GM23248 (cell line): ENCODE data around the gene LLGL1. TPM values are rescaled to one million over a fixed set of nuclear protein-coding genes. Genes with fewer than 3 reads are reported as not detected.
A peak's percentile ranks its signal among the peaks of the same experiment; 100 is the strongest.

Experiments
- DNase-seq: peaks from one replicate; pipeline ENCODE4 v3.0.0-alpha.2; 2015
- H2AFZ ChIP-seq: fragments of 200-600 bp; sonication (generic); 2 replicates; pipeline ENCODE4 v1.6.1; 2016; ENCODE audit warnings: antibody characterized with exemption
- H3F3A ChIP-seq: fragments of 200-600 bp; sonication (generic); 2 replicates; pipeline ENCODE4 v1.6.1; 2016; ENCODE audit warnings: mild to moderate bottlenecking, antibody characterized with exemption, mixed run types; ENCODE audit not compliant: insufficient read depth
- H3K27ac ChIP-seq: fragments of 200-600 bp; sonication (generic); 2 replicates; pipeline ENCODE4 v1.5.1; 2016; ENCODE audit warnings: mild to moderate bottlenecking
- H3K27me3 ChIP-seq: fragments of 200-600 bp; sonication (generic); replicated peaks from 2 replicates; pipeline ENCODE4 v1.6.1; 2016; ENCODE audit warnings: mild to moderate bottlenecking; ENCODE audit not compliant: insufficient read depth
- H3K36me3 ChIP-seq: fragments of 200-600 bp; sonication (generic); 2 replicates; pipeline ENCODE4 v1.6.1; 2016; ENCODE audit warnings: low read depth, mild to moderate bottlenecking
- H3K4me1 ChIP-seq: fragments of 200-600 bp; sonication (generic); 2 replicates; pipeline ENCODE4 v1.6.1; 2016; ENCODE audit warnings: mild to moderate bottlenecking; ENCODE audit not compliant: insufficient read depth
- H3K4me2 ChIP-seq: fragments of 200-600 bp; sonication (generic); one replicate; pipeline ENCODE4 v1.6.1; 2016; ENCODE audit warnings: mild to moderate bottlenecking; ENCODE audit not compliant: unreplicated experiment
- H3K4me3 ChIP-seq: fragments of 200-600 bp; sonication (generic); 2 replicates; pipeline ENCODE4 v1.5.1; 2016; ENCODE audit warnings: mild to moderate bottlenecking
- H3K79me2 ChIP-seq: fragments of 200-600 bp; sonication (generic); 2 replicates; pipeline ENCODE4 v1.6.1; 2016; ENCODE audit warnings: mild to moderate bottlenecking; ENCODE audit not compliant: insufficient read depth
- H3K9ac ChIP-seq: fragments of 200-600 bp; sonication (generic); 2 replicates; pipeline ENCODE4 v1.6.1; 2016; ENCODE audit warnings: mild to moderate bottlenecking
- H3K9me2 ChIP-seq: fragments of 200-600 bp; sonication (generic); 2 replicates; pipeline ENCODE4 v1.6.1; 2016; ENCODE audit warnings: mixed run types, mild to moderate bottlenecking, moderate library complexity; ENCODE audit not compliant: insufficient read depth
- H3K9me3 ChIP-seq: fragments of 200-600 bp; sonication (generic); one replicate; pipeline ENCODE4 v1.6.1; 2017; ENCODE audit warnings: low read depth
- H4K20me1 ChIP-seq: fragments of 200-600 bp; sonication (generic); 2 replicates; pipeline ENCODE4 v1.6.0; 2016; ENCODE audit not compliant: insufficient read depth
- EZH2 ChIP-seq: fragments of 200-600 bp; sonication (generic); IDR thresholded peaks from 2 replicates; pipeline ENCODE4 v1.6.1; 2018; ENCODE audit warnings: antibody characterized with exemption, mild to moderate bottlenecking; ENCODE audit not compliant: insufficient read depth, poor library complexity, severe bottlenecking
- EZH2phosphoT487 ChIP-seq: fragments of 200-600 bp; sonication (generic); IDR thresholded peaks from 2 replicates; pipeline ENCODE4 v1.6.1; 2018; ENCODE audit warnings: antibody characterized with exemption, moderate library complexity, mild to moderate bottlenecking, low read depth; ENCODE audit not compliant: insufficient read depth
- WGBS, 2 experiments: methylation state at CpG; one replicate each; pipeline ENCODE4 v1.1.6; 2015 to 2017; ENCODE audit warnings: low lambda C conversion rate in 2 of 2, low coverage in 1 of 2; ENCODE audit errors: missing lambda C conversion rate in 2 of 2; 5-methylcytosine and 5-hydroxymethylcytosine counted together
- in situ Hi-C: fragments of 300-500 bp; cut with MboI; formaldehyde crosslinking; loops from 2 replicates; pipeline ENCODE4 v1.15.0; 2020
- polyA plus RNA-seq: library from polyadenylated mRNA; unstranded; fragments of >200 nt; fragmentation: Nextera tagmentation; extraction: Ambion mirVana; gene quantifications from 2 replicates; pipeline ENCODE4 v1.2.1, GENCODE V29; 2016
- total RNA-seq: library from RNA; depleted of rRNA; stranded (reverse); fragments of >200 nt; shearing (Covaris generic); gene quantifications from 2 replicates; pipeline ENCODE4 v1.2.3, GENCODE V29; 2014

LLGL1 gene
- total and polyA plus RNA-seq, 2 experiments from 2014 or later, result 3.5 to 40.3 TPM

GRCh38 chr17:18185832-18186626 is 39.4 kb upstream of the LLGL1 start:
- H4K20me1 ChIP-seq, result peaks cover 16% of the 10 kb centered on the region
- no peak for TF ChIP-seq EZH2phosphoT487
- no peak for TF ChIP-seq EZH2
- H2AFZ ChIP-seq, result no peak overlapping the region
- H3K4me3 ChIP-seq, result peak overlapping the region; percentile 94
- peaks cover 73% of the 10 kb centered on the region for H3K79me2 ChIP-seq
- peak; percentile 76 for DNase-seq
- peak overlapping the region; percentile 98 for H3K4me2 ChIP-seq
- in situ Hi-C loops, result no loop called here
- H3K9me3 ChIP-seq, result no peaks in the 10 kb centered on the region
- H3K9ac ChIP-seq, result peak overlapping the region; percentile 96
- H3K27me3 ChIP-seq, result no peaks in the 10 kb centered on the region
- peaks cover 56% of the 10 kb centered on the region for H3K4me1 ChIP-seq
- peaks cover 9% of the 10 kb centered on the region; the same call in 1 of the 2 replicates for H3K36me3 ChIP-seq
- WGBS, 2 experiments, result 10 to 15% methylated on average over 10 of the region's 10 CpGs
- peaks cover 69% of the 10 kb centered on the region for H3F3A ChIP-seq
- no peaks in the 10 kb centered on the region for H3K9me2 ChIP-seq
- H3K27ac ChIP-seq, result peak overlapping the region; percentile 97

- H3K27me3 ChIP-seq, result no peaks in the 10 kb centered on the region
- H3K4me1 ChIP-seq, result peaks cover 56% of the 10 kb centered on the region
- H3K36me3 ChIP-seq, result peaks cover 9% of the 10 kb centered on the region; the same call in 1 of the 2 replicates
- DNase-seq, result peak; percentile 80
- H3K4me3 ChIP-seq, result peak overlapping the region; percentile 94
- in situ Hi-C loops, result no loop called here
- peaks cover 67% of the 10 kb centered on the region for H3F3A ChIP-seq
- H3K9me2 ChIP-seq, result no peaks in the 10 kb centered on the region
- H3K79me2 ChIP-seq, result peaks cover 79% of the 10 kb centered on the region
- no peak overlapping the region for H2AFZ ChIP-seq
- 0% methylated on average over 1 of the region's 1 CpG for WGBS, 2 experiments
- H4K20me1 ChIP-seq, result peaks cover 16% of the 10 kb centered on the region
- H3K9ac ChIP-seq, result peak overlapping the region; percentile 96
- peak overlapping the region; percentile 98 for H3K4me2 ChIP-seq
- no peak for TF ChIP-seq EZH2
- TF ChIP-seq EZH2phosphoT487, result no peak
- H3K27ac ChIP-seq, result peak overlapping the region; percentile 97
- H3K9me3 ChIP-seq, result no peaks in the 10 kb centered on the region
These were observed 38.8 kb upstream of the LLGL1 start for GRCh38 chr17:18186627-18186982.

GRCh38 chr17:18187226-18187625 is 38.2 kb upstream of the LLGL1 start:
- Histone ChIP-seq H3K9me2 (no peaks in the 10 kb centered on the region), H2AFZ (no peak overlapping the region), H4K20me1 (peaks cover 16% of the 10 kb centered on the region), H3K4me1 (peaks cover 53% of the 10 kb centered on the region), H3F3A (peaks cover 61% of the 10 kb centered on the region), H3K36me3 (peaks cover 9% of the 10 kb centered on the region; the same call in 1 of the 2 replicates), H3K4me2 (peak overlapping the region; percentile 98), H3K9me3 (no peaks in the 10 kb centered on the region), H3K9ac (peak overlapping the region; percentile 96), H3K79me2 (peaks cover 85% of the 10 kb centered on the region), H3K27me3 (no peaks in the 10 kb centered on the region), H3K4me3 (peak overlapping the region; percentile 94), H3K27ac (peak overlapping the region; percentile 97)
- DNase-seq, result peak; percentile 44
- TF ChIP-seq EZH2 (no peak), EZH2phosphoT487 (no peak)
- WGBS, 2 experiments, result 0 to 3% methylated on average over 2 of the region's 2 CpGs
- in situ Hi-C loops, result no loop called here

- Histone ChIP-seq H4K20me1 (peaks cover 16% of the 10 kb centered on the region), H3K79me2 (peaks cover 94% of the 10 kb centered on the region), H3K27ac (peak overlapping the region; percentile 97), H3F3A (peaks cover 56% of the 10 kb centered on the region), H3K4me2 (peak overlapping the region; percentile 98), H3K27me3 (no peaks in the 10 kb centered on the region), H2AFZ (no peak overlapping the region), H3K9me2 (no peaks in the 10 kb centered on the region), H3K4me1 (peaks cover 50% of the 10 kb centered on the region), H3K36me3 (peaks cover 9% of the 10 kb centered on the region; the same call in 1 of the 2 replicates), H3K9ac (peak overlapping the region; percentile 96), H3K9me3 (no peaks in the 10 kb centered on the region), H3K4me3 (peak overlapping the region; percentile 94)
- TF ChIP-seq EZH2phosphoT487, result no peak
- WGBS, 2 experiments, result 1 to 3% methylated on average over 9 of the region's 9 CpGs
- in situ Hi-C loops, result no loop called here
- peak; percentile 88 for DNase-seq
These were observed 37.3 kb upstream of the LLGL1 start for GRCh38 chr17:18187821-18188761.
